Ectodermal cell (in vitro differentiated cells): ENCODE results near the gene PAN3.

Experiments used
- H3K27ac ChIP-seq: 2 replicates; pipeline ENCODE4 v1.7.0; 2013; ENCODE audit warnings: mild to moderate bottlenecking, low read depth, low read length; ENCODE audit not compliant: insufficient read depth, poor library complexity, severe bottlenecking
- H3K27me3 ChIP-seq: 2 replicates; pipeline ENCODE4 v1.7.0; 2013; ENCODE audit warnings: mild to moderate bottlenecking, low read length; ENCODE audit not compliant: insufficient read depth, control insufficient read depth, poor library complexity, severe bottlenecking
- H3K36me3 ChIP-seq: one replicate; pipeline ENCODE4 v1.7.0; 2013; ENCODE audit warnings: low read length; ENCODE audit not compliant: control insufficient read depth, insufficient read depth
- H3K4me1 ChIP-seq: one replicate; pipeline ENCODE4 v1.7.0; 2013; ENCODE audit warnings: low read length; ENCODE audit not compliant: control insufficient read depth, insufficient read depth
- H3K4me3 ChIP-seq: 2 replicates; pipeline ENCODE4 v1.7.0; 2013; ENCODE audit warnings: low read depth, low read length, control low read depth; ENCODE audit not compliant: insufficient read depth
- H3K9me3 ChIP-seq: 2 replicates; pipeline ENCODE4 v1.7.0; 2013; ENCODE audit warnings: mild to moderate bottlenecking, low read length, moderate library complexity; ENCODE audit not compliant: control insufficient read depth
- WGBS, 2 experiments: methylation state at CpG; one replicate each; pipeline ENCODE4 v1.1.7; 2013; ENCODE audit warnings: missing lambda C conversion rate in 2 of 2; 5-methylcytosine and 5-hydroxymethylcytosine counted together

Gene PAN3

DNA sequence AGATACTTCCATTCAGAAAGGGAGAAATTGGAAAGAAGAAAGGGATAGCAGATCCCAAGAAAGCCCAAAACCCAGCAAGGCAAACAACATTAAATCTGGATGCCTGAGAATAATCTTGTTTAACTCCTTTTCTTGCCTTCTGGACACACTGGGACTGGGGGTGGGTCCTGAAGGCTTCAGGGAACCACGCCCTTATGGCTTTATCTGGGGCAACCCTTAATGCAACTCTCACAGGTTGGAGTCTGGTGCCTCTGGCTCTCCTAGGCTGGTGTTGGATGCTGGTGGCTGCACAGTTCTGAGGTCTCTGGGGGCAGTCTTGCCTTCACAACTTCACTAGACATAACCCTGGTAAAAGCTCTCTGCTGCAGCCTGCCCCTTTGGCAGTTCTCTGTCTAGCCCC lies 27.9 kb downstream of the PAN3 start:
- H3K27me3 ChIP-seq = no peaks in the 10 kb centered on the region
- H3K27ac ChIP-seq = no peak overlapping the region
- no peak overlapping the region for H3K4me3 ChIP-seq
- H3K4me1 ChIP-seq = no peaks in the 10 kb centered on the region
- H3K9me3 ChIP-seq = no peaks in the 10 kb centered on the region
- H3K36me3 ChIP-seq = no peaks in the 10 kb centered on the region
- 86 to 93% methylated on average over 1 of the region's 1 CpG for WGBS, 2 experiments

DNA sequence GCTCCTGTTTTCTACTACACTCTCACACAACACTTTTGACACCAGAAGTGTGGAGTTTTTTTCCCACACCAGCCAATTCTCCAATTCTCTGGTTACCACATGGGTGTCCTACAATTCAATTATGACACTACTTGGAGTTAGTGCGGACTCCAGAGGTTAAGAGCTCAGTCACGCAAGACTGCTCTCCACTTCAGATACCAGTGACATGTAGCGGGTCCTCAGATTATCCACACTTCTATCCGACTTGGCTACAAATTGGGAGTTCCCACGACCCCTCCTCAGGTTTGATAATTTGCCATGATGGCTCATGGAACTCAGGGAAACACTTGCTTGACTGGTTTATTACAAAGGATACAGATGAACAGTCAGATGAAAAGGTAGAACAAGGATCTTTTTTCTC lies 32.9 kb downstream of the PAN3 start:
- Histone ChIP-seq H3K4me1 (no peaks in the 10 kb centered on the region), H3K9me3 (no peaks in the 10 kb centered on the region), H3K36me3 (no peaks in the 10 kb centered on the region), H3K4me3 (no peak overlapping the region), H3K27ac (no peak overlapping the region), H3K27me3 (no peaks in the 10 kb centered on the region)
- WGBS, 2 experiments = 97 to 99% methylated on average over 5 of the region's 5 CpGs

DNA sequence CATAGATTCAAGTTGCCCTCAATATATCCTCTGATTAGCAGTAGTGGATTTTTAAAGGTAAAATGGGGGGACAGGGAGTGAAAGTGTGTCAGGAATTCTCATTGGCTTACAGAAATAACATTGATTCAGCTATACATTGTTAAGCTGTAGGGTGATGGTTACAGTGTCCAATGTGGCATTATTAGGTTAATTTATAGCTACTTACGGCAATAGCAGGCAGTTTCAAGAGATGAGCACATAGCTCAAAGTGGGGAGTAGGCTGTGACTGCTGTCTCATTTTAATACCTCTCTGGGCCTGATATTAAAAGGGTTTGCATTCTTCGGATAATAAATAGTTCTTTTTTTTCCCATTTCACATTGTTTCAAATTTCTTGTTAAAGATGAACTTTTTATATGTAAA lies 34.6 kb downstream of the PAN3 start:
- WGBS, 2 experiments = 94 to 100% methylated on average over 1 of the region's 2 CpGs
- H3K4me1 ChIP-seq = no peaks in the 10 kb centered on the region
- H3K4me3 ChIP-seq = no peak overlapping the region
- no peak overlapping the region for H3K27ac ChIP-seq
- no peaks in the 10 kb centered on the region for H3K36me3 ChIP-seq
- no peaks in the 10 kb centered on the region for H3K9me3 ChIP-seq
- no peaks in the 10 kb centered on the region for H3K27me3 ChIP-seq

DNA sequence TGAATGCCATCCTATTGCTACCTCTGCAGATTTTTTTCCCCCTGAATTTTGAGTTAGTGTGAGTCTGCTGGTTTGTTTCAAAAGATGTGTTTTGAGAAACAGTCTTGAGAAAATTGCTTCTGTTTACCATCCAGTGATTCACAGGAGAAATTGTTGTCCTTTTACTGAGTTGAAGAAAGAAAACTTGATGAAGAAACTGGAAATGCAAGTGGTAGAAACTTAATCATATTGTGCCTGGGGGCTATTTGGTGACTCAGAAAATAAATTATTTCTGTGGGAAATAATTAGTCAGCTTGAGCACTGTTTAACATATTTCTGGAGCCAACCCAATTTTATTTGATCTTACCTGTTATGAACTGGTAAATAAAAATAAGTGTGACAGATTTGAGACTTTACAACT lies 35.4 kb downstream of the PAN3 start:
- Histone ChIP-seq H3K36me3 (no peaks in the 10 kb centered on the region), H3K4me3 (no peak overlapping the region), H3K4me1 (no peaks in the 10 kb centered on the region), H3K27ac (no peak overlapping the region), H3K27me3 (no peaks in the 10 kb centered on the region), H3K9me3 (no peaks in the 10 kb centered on the region)

DNA sequence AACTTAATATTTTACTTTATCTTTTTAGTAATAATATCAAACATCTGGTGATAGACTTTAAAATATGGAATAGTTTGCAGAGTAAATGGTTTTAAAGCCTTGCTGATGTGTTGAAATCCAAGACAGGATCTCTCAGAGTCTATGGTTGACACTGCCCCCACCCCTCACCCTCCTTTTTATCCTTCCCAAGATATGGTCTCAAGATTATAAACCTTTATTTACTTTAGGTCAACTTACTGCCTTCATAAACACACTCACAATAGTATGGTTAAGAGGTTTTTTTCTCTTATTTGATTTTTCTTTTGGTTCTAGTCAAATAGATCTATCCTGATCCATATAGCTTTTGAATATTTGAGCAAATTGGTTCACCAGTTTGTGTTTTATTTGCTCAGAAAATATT lies 39.0 kb downstream of the PAN3 start:
- Histone ChIP-seq H3K9me3 (no peaks in the 10 kb centered on the region), H3K27ac (no peak overlapping the region), H3K27me3 (no peaks in the 10 kb centered on the region), H3K36me3 (no peaks in the 10 kb centered on the region), H3K4me3 (no peak overlapping the region), H3K4me1 (no peaks in the 10 kb centered on the region)

DNA sequence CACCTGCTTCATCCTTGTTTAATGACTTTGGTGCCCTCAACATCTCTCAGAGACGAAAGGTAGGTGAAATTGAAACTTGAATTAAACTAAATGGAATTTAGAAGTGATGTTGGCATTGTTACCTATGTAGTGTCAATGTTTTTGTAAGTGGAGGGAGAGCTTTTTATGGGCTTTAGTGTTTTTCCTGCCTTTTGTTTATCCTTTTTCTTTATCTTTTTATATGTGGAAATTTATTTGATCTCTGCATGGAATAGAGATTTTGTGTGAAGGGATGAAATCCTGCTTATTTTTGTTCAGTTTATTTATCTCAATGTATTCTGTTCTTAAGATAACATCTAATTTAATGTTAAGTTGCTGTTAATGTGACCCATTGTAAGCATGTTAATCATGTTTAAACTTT lies 39.5 kb downstream of the PAN3 start:
- Histone ChIP-seq H3K27ac (no peak overlapping the region), H3K36me3 (no peaks in the 10 kb centered on the region), H3K4me3 (no peak overlapping the region), H3K27me3 (no peaks in the 10 kb centered on the region), H3K9me3 (no peaks in the 10 kb centered on the region), H3K4me1 (no peaks in the 10 kb centered on the region)
- 100% methylated on average over 1 of the region's 1 CpG for WGBS, 2 experiments

DNA sequence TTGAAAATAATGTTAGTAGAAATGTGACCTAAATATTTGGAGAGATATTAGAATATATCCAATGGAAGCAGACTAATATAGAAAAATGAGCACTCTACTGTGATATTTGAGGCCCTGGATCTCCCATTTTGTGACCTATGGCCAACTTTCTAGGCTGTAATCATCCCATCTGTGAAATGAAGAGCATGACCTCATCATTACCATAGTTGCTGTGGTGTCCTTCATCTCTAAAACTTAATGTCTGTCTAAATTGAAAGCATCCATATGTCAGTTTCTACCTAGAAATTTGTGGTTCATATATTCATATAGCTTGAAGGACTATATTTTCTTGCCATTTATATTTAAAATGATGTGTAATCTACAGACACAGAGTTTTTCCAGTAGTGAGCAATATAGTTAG lies 41.6 kb downstream of the PAN3 start:
- no peaks in the 10 kb centered on the region for H3K9me3 ChIP-seq
- no peaks in the 10 kb centered on the region for H3K4me1 ChIP-seq
- H3K4me3 ChIP-seq = no peak overlapping the region
- H3K36me3 ChIP-seq = no peaks in the 10 kb centered on the region
- no peak overlapping the region for H3K27ac ChIP-seq
- no peaks in the 10 kb centered on the region for H3K27me3 ChIP-seq

DNA sequence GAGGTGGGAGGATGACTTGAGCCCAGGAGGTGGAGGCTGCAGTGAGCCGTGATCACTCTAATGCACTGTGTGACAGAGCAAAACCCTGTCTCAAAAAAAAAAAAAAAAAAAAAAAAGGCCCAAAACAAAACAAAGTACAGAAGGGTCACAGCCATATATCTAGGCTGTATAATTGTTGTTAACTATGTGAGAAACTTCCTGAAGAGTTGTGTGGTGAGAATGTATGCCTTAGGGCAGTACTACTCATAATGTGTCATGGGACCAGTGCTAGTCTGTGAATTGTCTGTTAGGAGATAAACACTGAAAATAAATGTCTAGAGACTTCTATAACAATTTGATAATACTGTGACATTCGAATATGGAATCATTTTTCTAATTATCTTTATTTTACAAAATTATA lies 43.1 kb downstream of the PAN3 start:
- WGBS, 2 experiments = 71 to 80% methylated on average over 1 of the region's 2 CpGs
- no peak overlapping the region for H3K27ac ChIP-seq
- H3K4me1 ChIP-seq = no peaks in the 10 kb centered on the region
- H3K27me3 ChIP-seq = no peaks in the 10 kb centered on the region
- H3K4me3 ChIP-seq = no peak overlapping the region
- no peaks in the 10 kb centered on the region for H3K9me3 ChIP-seq
- no peaks in the 10 kb centered on the region for H3K36me3 ChIP-seq

DNA sequence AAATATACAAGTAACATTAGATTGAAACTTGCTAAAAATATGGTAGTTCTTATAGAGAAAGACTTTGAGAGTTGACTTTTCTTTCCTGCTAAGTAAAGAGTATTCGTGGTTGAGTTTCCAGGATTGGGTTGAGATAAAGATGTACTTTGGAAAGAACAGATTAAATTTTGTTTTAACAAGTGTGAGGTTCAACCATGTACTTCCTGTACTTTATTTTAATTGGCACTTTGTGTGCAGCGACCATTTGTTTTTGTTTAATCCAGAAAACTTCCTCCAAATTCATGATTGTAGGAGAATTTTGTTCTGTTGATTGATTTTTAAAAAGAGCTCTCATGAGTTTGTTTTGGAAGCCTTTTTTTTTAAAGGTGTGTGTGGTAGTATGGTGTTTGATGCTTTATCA lies 46.9 kb downstream of the PAN3 start:
- 70 to 73% methylated on average over 2 of the region's 2 CpGs for WGBS, 2 experiments
- Histone ChIP-seq H3K27me3 (no peaks in the 10 kb centered on the region), H3K27ac (no peak overlapping the region), H3K4me1 (no peaks in the 10 kb centered on the region), H3K4me3 (no peak overlapping the region), H3K36me3 (no peaks in the 10 kb centered on the region), H3K9me3 (no peaks in the 10 kb centered on the region)

DNA sequence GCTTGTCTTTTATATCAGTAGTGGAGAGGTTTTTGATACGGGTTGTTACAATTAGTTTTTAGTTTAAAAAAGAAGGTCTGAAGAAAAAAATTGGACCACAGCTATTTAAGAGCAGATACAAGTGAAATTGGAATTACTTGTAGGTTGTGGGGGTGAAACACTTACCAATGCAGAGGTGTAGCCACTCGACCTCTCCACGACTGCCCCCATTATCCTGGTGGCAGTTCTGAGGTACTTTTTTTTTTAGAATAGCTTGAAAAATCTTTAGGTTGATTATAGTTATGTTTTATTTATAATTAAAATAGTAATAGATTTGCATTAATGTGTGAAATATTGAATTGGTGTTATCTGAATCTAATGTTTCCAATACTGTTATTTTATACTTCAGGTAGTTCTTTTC lies 60.7 kb downstream of the PAN3 start:
- H3K4me1 ChIP-seq = no peaks in the 10 kb centered on the region
- H3K27ac ChIP-seq = no peak overlapping the region
- H3K9me3 ChIP-seq = no peaks in the 10 kb centered on the region
- H3K27me3 ChIP-seq = no peaks in the 10 kb centered on the region
- peaks cover 8% of the 10 kb centered on the region for H3K36me3 ChIP-seq
- H3K4me3 ChIP-seq = no peak overlapping the region
- 98 to 100% methylated on average over 3 of the region's 3 CpGs for WGBS, 2 experiments

DNA sequence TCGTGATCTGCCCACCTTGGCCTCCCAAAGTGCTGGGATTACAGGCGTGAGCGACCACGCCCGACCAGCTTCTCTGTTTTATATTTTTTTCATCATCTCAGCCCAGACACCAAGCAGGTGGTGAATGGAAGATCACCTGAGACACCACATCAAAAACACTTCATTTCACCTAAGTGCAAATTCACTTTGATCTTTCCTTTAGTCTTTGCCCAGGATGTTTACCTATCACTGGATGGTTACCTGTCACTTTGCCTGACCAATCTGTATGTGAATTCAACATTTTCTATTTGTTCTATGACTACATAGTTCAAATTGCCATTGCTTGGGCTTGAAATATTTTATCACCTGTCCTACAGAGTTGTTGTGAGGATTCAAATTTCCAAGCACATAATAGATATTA lies 65.7 kb downstream of the PAN3 start:
- Histone ChIP-seq H3K4me1 (no peaks in the 10 kb centered on the region), H3K36me3 (peaks cover 3% of the 10 kb centered on the region), H3K27ac (no peak overlapping the region), H3K9me3 (no peaks in the 10 kb centered on the region), H3K4me3 (no peak overlapping the region), H3K27me3 (no peaks in the 10 kb centered on the region)
- WGBS, 2 experiments = 95 to 97% methylated on average over 5 of the region's 5 CpGs
